ENCODE data around the gene ENO1. TPM values are rescaled to one million over a fixed set of nuclear protein-coding genes. Genes with fewer than 3 reads are reported as not detected.
"Not testable (repeated sequence)": the region's sequence is repeated elsewhere in the genome, so short reads cannot be mapped to it uniquely, and the experiment has no call there.

ENO1 gene
- total and polyA plus RNA-seq, 2 donors: 261 to 1,073 TPM

DNA sequence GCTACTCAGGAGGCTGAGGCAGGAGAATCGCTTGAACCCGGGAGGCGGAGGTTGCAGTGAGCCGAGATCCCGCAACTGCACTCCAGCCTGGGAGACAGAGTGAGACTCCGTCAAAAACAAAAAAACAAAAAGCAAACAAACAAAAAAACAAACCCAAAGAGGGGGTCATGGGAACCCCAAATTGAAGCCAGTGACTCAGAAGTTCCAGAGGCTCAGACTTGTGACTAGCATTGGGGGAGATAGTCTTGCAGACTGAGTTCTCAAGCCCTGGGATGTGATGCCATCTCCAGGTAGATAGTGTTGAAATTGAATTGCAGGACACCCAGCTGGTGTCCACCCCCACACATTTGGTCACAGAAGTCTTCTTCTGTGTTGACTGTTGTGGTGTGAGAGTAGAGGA lies 24.9 kb upstream of the ENO1 start:
- H3K27me3 ChIP-seq (ENCODE audit: control insufficient read depth in 2 of 2, insufficient read depth in 1 of 2, low read length in 1 of 2): no peaks in the 10 kb centered on the region
- H3K4me3 ChIP-seq (ENCODE audit: low read length in 2 of 2): no peak overlapping the region
- WGBS: 96% methylated on average over 6 of the region's 6 CpGs
- H3K4me1 ChIP-seq (ENCODE audit: control insufficient read depth in 2 of 2, insufficient read depth in 2 of 2, low read length in 2 of 2): peaks cover 0 to 7% of the 10 kb centered on the region in 2 donors
- no peak for DNase-seq (ENCODE audit: low read depth in 6 of 9, low spot score in 9 of 9)
- no peaks in the 10 kb centered on the region for H3K9me3 ChIP-seq (ENCODE audit: control insufficient read depth in 2 of 2, insufficient read depth in 1 of 2, low read length in 1 of 2)
- H3K27ac ChIP-seq (ENCODE audit: low read depth in 1 of 2, low read length in 1 of 2): peak overlapping the region in 1 of 2 donors; percentile 40
- no peaks in the 10 kb centered on the region for H3K36me3 ChIP-seq (ENCODE audit: control insufficient read depth in 2 of 2, insufficient read depth in 2 of 2, low read length in 1 of 2)

- DNase-seq (ENCODE audit: low read depth in 6 of 9, low spot score in 9 of 9): no peak
- H3K4me1 ChIP-seq (ENCODE audit: control insufficient read depth in 2 of 2, insufficient read depth in 2 of 2, low read length in 2 of 2): peaks cover 0 to 7% of the 10 kb centered on the region in 2 donors
- no peaks in the 10 kb centered on the region for H3K27me3 ChIP-seq (ENCODE audit: control insufficient read depth in 2 of 2, insufficient read depth in 1 of 2, low read length in 1 of 2)
- no peak overlapping the region for H3K27ac ChIP-seq (ENCODE audit: low read depth in 1 of 2, low read length in 1 of 2)
- 97% methylated on average over 5 of the region's 5 CpGs for WGBS
- H3K4me3 ChIP-seq (ENCODE audit: low read length in 2 of 2): no peak overlapping the region
- H3K36me3 ChIP-seq (ENCODE audit: control insufficient read depth in 2 of 2, insufficient read depth in 2 of 2, low read length in 1 of 2): no peaks in the 10 kb centered on the region
- H3K9me3 ChIP-seq (ENCODE audit: control insufficient read depth in 2 of 2, insufficient read depth in 1 of 2, low read length in 1 of 2): no peaks in the 10 kb centered on the region
Measured at GRCh38 chr1:8902765-8903164, 24.3 kb upstream of the ENO1 start.

- H3K9me3 ChIP-seq (ENCODE audit: control insufficient read depth in 2 of 2, insufficient read depth in 1 of 2, low read length in 1 of 2); H3K4me3 ChIP-seq (ENCODE audit: low read length in 2 of 2); H3K4me1 ChIP-seq (ENCODE audit: control insufficient read depth in 2 of 2, insufficient read depth in 2 of 2, low read length in 2 of 2); DNase-seq (ENCODE audit: low read depth in 6 of 9, low spot score in 9 of 9); H3K36me3 ChIP-seq (ENCODE audit: control insufficient read depth in 2 of 2, insufficient read depth in 2 of 2, low read length in 1 of 2); H3K27me3 ChIP-seq (ENCODE audit: control insufficient read depth in 2 of 2, insufficient read depth in 1 of 2, low read length in 1 of 2); H3K27ac ChIP-seq (ENCODE audit: low read depth in 1 of 2, low read length in 1 of 2): not testable (repeated sequence)
- 94% methylated on average over 4 of the region's 4 CpGs for WGBS
Measured at GRCh38 chr1:8900684-8901083, 22.2 kb upstream of the ENO1 start.

DNA sequence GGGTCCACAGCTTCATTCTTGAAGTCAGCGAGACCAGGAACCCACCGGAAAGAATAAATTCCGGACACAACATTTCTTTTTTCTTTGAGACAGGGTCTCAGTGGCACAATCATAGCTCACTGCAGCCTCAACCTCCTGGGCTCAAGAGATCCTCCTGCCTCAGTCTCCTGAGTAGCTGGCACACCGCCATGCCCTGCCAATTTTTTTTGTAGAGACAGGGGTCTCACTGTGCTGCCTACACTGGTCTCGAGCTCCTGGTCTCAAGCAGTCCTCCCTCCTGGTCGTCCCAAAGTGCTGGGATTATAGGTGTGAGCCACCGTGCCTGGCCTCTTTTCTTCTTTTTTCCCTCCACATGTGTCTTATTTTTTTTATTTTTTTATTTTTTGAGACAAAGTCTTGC lies 20.6 kb upstream of the ENO1 start:
- Histone ChIP-seq H3K4me1 (ENCODE audit: control insufficient read depth in 2 of 2, insufficient read depth in 2 of 2, low read length in 2 of 2) (peaks cover 0 to 7% of the 10 kb centered on the region in 2 donors), H3K4me3 (ENCODE audit: low read length in 2 of 2) (no peak overlapping the region), H3K27ac (ENCODE audit: low read depth in 1 of 2, low read length in 1 of 2) (no peak overlapping the region), H3K36me3 (ENCODE audit: control insufficient read depth in 2 of 2, insufficient read depth in 2 of 2, low read length in 1 of 2) (no peaks in the 10 kb centered on the region), H3K27me3 (ENCODE audit: control insufficient read depth in 2 of 2, insufficient read depth in 1 of 2, low read length in 1 of 2) (no peaks in the 10 kb centered on the region), H3K9me3 (ENCODE audit: control insufficient read depth in 2 of 2, insufficient read depth in 1 of 2, low read length in 1 of 2) (no peaks in the 10 kb centered on the region)
- DNase-seq (ENCODE audit: low read depth in 6 of 9, low spot score in 9 of 9): no peak
- WGBS: 95% methylated on average over 7 of the region's 7 CpGs

GRCh38 chr1:8898418-8898817 lies 19.9 kb upstream of the ENO1 start:
- not testable (repeated sequence) for H3K4me1 ChIP-seq (ENCODE audit: control insufficient read depth in 2 of 2, insufficient read depth in 2 of 2, low read length in 2 of 2); H3K27ac ChIP-seq (ENCODE audit: low read depth in 1 of 2, low read length in 1 of 2); H3K27me3 ChIP-seq (ENCODE audit: control insufficient read depth in 2 of 2, insufficient read depth in 1 of 2, low read length in 1 of 2); DNase-seq (ENCODE audit: low read depth in 6 of 9, low spot score in 9 of 9); H3K9me3 ChIP-seq (ENCODE audit: control insufficient read depth in 2 of 2, insufficient read depth in 1 of 2, low read length in 1 of 2); H3K4me3 ChIP-seq (ENCODE audit: low read length in 2 of 2); H3K36me3 ChIP-seq (ENCODE audit: control insufficient read depth in 2 of 2, insufficient read depth in 2 of 2, low read length in 1 of 2)
- WGBS: 87% methylated on average over 5 of the region's 5 CpGs

DNA sequence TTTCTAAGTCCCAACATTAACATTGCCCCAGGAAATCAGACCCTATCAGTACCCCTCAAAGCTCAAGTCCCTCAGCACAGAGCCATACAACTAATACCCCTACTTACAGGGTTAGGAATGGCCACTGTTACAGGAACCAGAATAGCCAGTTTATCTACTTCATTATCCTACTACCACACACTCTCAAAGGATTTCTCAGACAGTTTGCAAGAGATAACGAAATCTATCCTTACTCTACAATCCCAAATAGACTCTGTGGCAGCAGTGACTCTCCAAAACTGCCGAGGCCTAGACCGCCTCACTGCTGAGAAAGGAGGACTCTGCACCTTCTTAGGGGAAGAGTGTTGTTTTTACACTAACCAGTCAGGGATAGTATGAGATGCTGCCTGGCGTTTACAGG lies 19.0 kb upstream of the ENO1 start:
- not testable (repeated sequence) for DNase-seq (ENCODE audit: low read depth in 6 of 9, low spot score in 9 of 9); H3K4me1 ChIP-seq (ENCODE audit: control insufficient read depth in 2 of 2, insufficient read depth in 2 of 2, low read length in 2 of 2); H3K27me3 ChIP-seq (ENCODE audit: control insufficient read depth in 2 of 2, insufficient read depth in 1 of 2, low read length in 1 of 2); H3K36me3 ChIP-seq (ENCODE audit: control insufficient read depth in 2 of 2, insufficient read depth in 2 of 2, low read length in 1 of 2); H3K27ac ChIP-seq (ENCODE audit: low read depth in 1 of 2, low read length in 1 of 2); H3K4me3 ChIP-seq (ENCODE audit: low read length in 2 of 2); H3K9me3 ChIP-seq (ENCODE audit: control insufficient read depth in 2 of 2, insufficient read depth in 1 of 2, low read length in 1 of 2)
- 95% methylated on average over 4 of the region's 4 CpGs for WGBS

- H3K36me3 ChIP-seq (ENCODE audit: control insufficient read depth in 2 of 2, insufficient read depth in 2 of 2, low read length in 1 of 2); H3K27me3 ChIP-seq (ENCODE audit: control insufficient read depth in 2 of 2, insufficient read depth in 1 of 2, low read length in 1 of 2); DNase-seq (ENCODE audit: low read depth in 6 of 9, low spot score in 9 of 9); H3K27ac ChIP-seq (ENCODE audit: low read depth in 1 of 2, low read length in 1 of 2); H3K4me3 ChIP-seq (ENCODE audit: low read length in 2 of 2); H3K9me3 ChIP-seq (ENCODE audit: control insufficient read depth in 2 of 2, insufficient read depth in 1 of 2, low read length in 1 of 2); H3K4me1 ChIP-seq (ENCODE audit: control insufficient read depth in 2 of 2, insufficient read depth in 2 of 2, low read length in 2 of 2): not testable (repeated sequence)
- 97% methylated on average over 3 of the region's 3 CpGs for WGBS
Measured at GRCh38 chr1:8896775-8897174, 18.3 kb upstream of the ENO1 start.

- no peak overlapping the region for H3K27ac ChIP-seq (ENCODE audit: low read depth in 1 of 2, low read length in 1 of 2)
- H3K36me3 ChIP-seq (ENCODE audit: control insufficient read depth in 2 of 2, insufficient read depth in 2 of 2, low read length in 1 of 2): no peaks in the 10 kb centered on the region
- H3K4me3 ChIP-seq (ENCODE audit: low read length in 2 of 2): no peak overlapping the region
- WGBS: 93% methylated on average over 6 of the region's 6 CpGs
- H3K4me1 ChIP-seq (ENCODE audit: control insufficient read depth in 2 of 2, insufficient read depth in 2 of 2, low read length in 2 of 2): no peaks in the 10 kb centered on the region
- no peak for DNase-seq (ENCODE audit: low read depth in 6 of 9, low spot score in 9 of 9)
- no peaks in the 10 kb centered on the region for H3K27me3 ChIP-seq (ENCODE audit: control insufficient read depth in 2 of 2, insufficient read depth in 1 of 2, low read length in 1 of 2)
- no peaks in the 10 kb centered on the region for H3K9me3 ChIP-seq (ENCODE audit: control insufficient read depth in 2 of 2, insufficient read depth in 1 of 2, low read length in 1 of 2)
Measured at GRCh38 chr1:8892026-8892425, 13.5 kb upstream of the ENO1 start.

GRCh38 chr1:8891401-8891800 lies 12.9 kb upstream of the ENO1 start:
- H3K36me3 ChIP-seq (ENCODE audit: control insufficient read depth in 2 of 2, insufficient read depth in 2 of 2, low read length in 1 of 2): no peaks in the 10 kb centered on the region
- WGBS: 94% methylated on average over 3 of the region's 3 CpGs
- no peaks in the 10 kb centered on the region for H3K4me1 ChIP-seq (ENCODE audit: control insufficient read depth in 2 of 2, insufficient read depth in 2 of 2, low read length in 2 of 2)
- no peaks in the 10 kb centered on the region for H3K27me3 ChIP-seq (ENCODE audit: control insufficient read depth in 2 of 2, insufficient read depth in 1 of 2, low read length in 1 of 2)
- no peak overlapping the region for H3K27ac ChIP-seq (ENCODE audit: low read depth in 1 of 2, low read length in 1 of 2)
- H3K9me3 ChIP-seq (ENCODE audit: control insufficient read depth in 2 of 2, insufficient read depth in 1 of 2, low read length in 1 of 2): no peaks in the 10 kb centered on the region
- DNase-seq (ENCODE audit: low read depth in 6 of 9, low spot score in 9 of 9): no peak
- H3K4me3 ChIP-seq (ENCODE audit: low read length in 2 of 2): no peak overlapping the region
